8988T (cell line): ENCODE data around the gene ZCCHC3.

Source experiments
- DNase-seq: peaks from one replicate; pipeline ENCODE4 v3.0.0; 2011

The ZCCHC3 gene

DNA sequence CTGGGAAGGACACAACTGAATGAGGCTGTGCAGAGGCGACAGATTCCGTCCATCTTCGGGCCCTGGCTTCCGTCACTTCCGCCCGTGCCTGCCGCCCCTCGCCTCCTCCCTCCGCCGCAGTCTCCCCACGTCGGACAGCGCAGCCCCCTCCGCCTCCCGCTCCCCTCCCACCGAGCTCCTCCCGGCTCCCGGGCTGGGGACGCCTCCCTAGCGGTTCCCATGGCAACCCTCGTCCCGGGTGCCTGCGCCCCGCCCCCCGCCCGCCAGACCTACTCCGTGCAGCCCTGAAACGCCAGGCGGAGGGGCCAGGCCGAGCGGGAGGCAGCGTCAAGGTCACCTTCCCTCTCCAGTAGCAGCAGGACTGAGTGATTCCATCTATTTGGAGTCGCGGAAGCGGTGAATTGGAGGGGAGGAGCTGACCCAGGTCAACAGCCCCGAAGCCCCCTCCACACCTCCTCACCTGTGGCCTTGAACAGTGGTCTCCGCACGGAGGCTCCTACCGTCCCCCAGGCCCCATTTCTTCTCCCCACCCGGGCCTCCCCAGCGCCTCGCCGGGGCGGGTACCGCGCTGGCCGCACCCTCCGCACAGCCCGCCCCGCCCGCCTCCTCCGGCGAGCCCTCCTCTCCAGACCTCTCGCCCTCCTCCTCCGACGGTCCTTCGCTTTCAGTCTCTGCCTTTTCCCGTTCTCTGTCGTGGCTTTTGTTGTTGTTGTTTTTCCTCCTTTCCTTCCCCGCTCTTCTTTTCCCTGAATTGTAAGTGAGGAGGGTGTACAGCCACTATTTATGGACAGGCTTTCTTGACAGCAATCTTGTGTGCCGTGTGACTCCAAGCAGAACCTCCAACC is 50.5 kb downstream of the ZCCHC3 start:
- DNase-seq, result peak; percentile 94

DNA sequence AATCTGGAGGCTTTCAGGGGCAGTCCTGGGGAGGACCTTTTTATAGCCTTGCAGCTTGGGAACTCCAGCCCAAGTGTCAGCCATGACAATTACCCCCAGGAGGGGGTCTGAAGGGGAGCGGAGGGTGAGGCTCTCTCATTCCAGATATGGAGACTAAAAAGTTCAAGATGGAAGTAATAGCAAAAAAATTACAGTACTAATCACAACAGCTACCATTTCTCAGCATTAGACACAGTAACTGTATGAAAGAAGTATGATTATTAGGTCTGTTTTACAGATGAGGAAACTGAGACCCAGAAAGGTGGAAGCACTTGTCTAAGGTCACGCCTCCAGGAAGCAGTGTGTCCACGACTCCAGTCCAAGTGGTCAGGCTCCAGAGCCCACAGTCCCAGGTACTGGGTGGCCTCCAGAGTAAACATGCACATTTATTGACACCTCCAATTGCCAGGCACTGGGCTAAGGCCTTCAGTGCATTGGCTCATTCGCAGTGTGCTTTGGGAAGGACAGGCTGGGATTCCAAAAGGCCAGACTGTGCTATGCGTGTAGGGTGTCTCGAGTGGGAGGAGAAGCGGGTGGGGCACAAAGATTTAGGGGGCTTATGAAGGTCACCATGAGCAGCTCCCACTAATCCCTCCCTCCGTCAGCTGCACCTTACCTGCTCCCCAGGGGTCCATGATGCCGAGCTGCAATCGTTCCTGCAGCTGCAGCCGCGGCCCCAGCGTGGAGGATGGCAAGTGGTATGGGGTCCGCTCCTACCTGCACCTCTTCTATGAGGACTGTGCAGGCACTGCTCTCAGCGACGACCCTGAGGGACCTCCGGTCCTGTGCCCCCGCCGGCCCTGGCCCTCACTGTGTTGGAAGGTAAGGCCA is 51.8 kb downstream of the ZCCHC3 start:
- no peak for DNase-seq
